Measurements from ENCODE around the gene LKAAEAR1. TPM values are rescaled to one million over a fixed set of nuclear protein-coding genes. Genes with fewer than 3 reads are reported as not detected.

The LKAAEAR1 gene
- total RNA-seq, 2 donors from 2014 or later: not detected

- Histone ChIP-seq H3K4me1 (ENCODE audit: control insufficient read depth, insufficient read depth, low read length) (peaks cover 14% of the 10 kb centered on the region), H3K9me3 (ENCODE audit: control insufficient read depth, low read length) (no peaks in the 10 kb centered on the region), H3K4me3 (ENCODE audit: low read length) (no peak overlapping the region), H3K27me3 (ENCODE audit: control insufficient read depth, insufficient read depth, low read length, poor library complexity, severe bottlenecking) (peaks cover 26% of the 10 kb centered on the region), H3K9ac (ENCODE audit: extremely low read depth, low read length, poor library complexity, severe bottlenecking) (no peak overlapping the region), H3K27ac (ENCODE audit: low read depth, low read length) (no peak overlapping the region), H3K36me3 (ENCODE audit: control insufficient read depth, insufficient read depth, low read length) (no peaks in the 10 kb centered on the region)
- Mint-ChIP-seq H3K4me1 (peaks cover 12% of the 10 kb centered on the region), H3K27me3 (ENCODE audit: insufficient read depth) (peaks cover 55% of the 10 kb centered on the region), H3K27ac (no peak overlapping the region), H3K4me3 (no peak overlapping the region), H3K36me3 (ENCODE audit: low read depth) (no peaks in the 10 kb centered on the region), H3K9me3 (no peaks in the 10 kb centered on the region)
- DNase-seq: no peak
- WGBS, 2 experiments (ENCODE audit: insufficient coverage in 1 of 2, insufficient read length in 1 of 2): 92 to 94% methylated on average over 5 to 8 of the region's 8 CpGs
- TF ChIP-seq, protein P1, sequence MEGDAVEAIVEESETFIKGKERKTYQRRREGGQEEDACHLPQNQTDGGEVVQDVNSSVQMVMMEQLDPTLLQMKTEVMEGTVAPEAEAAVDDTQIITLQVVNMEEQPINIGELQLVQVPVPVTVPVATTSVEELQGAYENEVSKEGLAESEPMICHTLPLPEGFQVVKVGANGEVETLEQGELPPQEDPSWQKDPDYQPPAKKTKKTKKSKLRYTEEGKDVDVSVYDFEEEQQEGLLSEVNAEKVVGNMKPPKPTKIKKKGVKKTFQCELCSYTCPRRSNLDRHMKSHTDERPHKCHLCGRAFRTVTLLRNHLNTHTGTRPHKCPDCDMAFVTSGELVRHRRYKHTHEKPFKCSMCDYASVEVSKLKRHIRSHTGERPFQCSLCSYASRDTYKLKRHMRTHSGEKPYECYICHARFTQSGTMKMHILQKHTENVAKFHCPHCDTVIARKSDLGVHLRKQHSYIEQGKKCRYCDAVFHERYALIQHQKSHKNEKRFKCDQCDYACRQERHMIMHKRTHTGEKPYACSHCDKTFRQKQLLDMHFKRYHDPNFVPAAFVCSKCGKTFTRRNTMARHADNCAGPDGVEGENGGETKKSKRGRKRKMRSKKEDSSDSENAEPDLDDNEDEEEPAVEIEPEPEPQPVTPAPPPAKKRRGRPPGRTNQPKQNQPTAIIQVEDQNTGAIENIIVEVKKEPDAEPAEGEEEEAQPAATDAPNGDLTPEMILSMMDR (conservative IDR thresholded peaks at IDR 0.05): no peak
Measured at GRCh38 chr20:64047046-64047389, 37.2 kb downstream of the LKAAEAR1 start.

DNA sequence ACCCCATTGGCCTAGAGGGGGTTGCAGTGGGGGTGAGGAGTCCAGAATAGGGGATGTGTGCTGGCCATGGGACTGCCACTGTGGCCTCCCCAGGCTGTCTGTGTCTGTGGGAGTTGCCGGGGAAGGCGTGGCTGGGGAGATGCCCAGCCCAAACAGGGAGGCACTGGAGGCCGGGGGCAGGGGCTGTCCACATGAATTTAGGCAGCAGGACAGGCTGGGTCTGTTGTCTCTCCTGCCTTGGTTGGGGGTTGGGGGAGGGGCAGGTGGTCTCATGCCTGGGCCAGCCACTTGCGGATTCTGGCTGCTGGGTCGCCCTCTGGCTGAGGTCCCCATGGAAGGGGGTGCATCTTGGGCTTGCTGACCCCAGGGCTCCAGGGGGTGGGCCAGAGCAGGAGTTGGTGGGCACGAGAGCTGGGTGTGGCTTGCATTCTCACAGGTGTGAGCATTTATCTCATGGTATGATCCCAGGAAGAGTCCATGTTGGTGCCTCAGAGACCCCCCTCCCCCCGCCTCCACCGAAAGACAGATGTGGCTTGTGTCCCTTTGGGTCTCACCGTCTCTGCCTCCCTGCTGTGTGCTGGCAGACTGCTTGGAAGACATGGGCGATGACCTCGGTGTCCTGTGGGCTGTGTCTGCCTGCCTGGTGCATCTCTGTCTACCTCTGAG, 38.7 kb downstream of the LKAAEAR1 start:
- Mint-ChIP-seq H3K4me3 (no peak overlapping the region), H3K9me3 (no peaks in the 10 kb centered on the region), H3K4me1 (peaks cover 12% of the 10 kb centered on the region), H3K27me3 (ENCODE audit: insufficient read depth) (peaks cover 54% of the 10 kb centered on the region), H3K36me3 (ENCODE audit: low read depth) (no peaks in the 10 kb centered on the region), H3K27ac (no peak overlapping the region)
- no peak overlapping the region for H3K4me3 ChIP-seq (ENCODE audit: low read length)
- H3K4me1 ChIP-seq (ENCODE audit: control insufficient read depth, insufficient read depth, low read length): peaks cover 16% of the 10 kb centered on the region
- peaks cover 41% of the 10 kb centered on the region for H3K27me3 ChIP-seq (ENCODE audit: control insufficient read depth, insufficient read depth, low read length, poor library complexity, severe bottlenecking)
- TF ChIP-seq, protein P1 (conservative IDR thresholded peaks at IDR 0.05): no peak
- DNase-seq: peak; percentile 72
- no peaks in the 10 kb centered on the region for H3K36me3 ChIP-seq (ENCODE audit: control insufficient read depth, insufficient read depth, low read length)
- H3K27ac ChIP-seq (ENCODE audit: low read depth, low read length): no peak overlapping the region
- 74 to 85% methylated on average over 5 to 11 of the region's 11 CpGs for WGBS, 2 experiments (ENCODE audit: insufficient coverage in 1 of 2, insufficient read length in 1 of 2)
- no peak overlapping the region for H3K9ac ChIP-seq (ENCODE audit: extremely low read depth, low read length, poor library complexity, severe bottlenecking)
- H3K9me3 ChIP-seq (ENCODE audit: control insufficient read depth, low read length): no peaks in the 10 kb centered on the region

GRCh38 chr20:64044484-64045247, 39.5 kb downstream of the LKAAEAR1 start:
- WGBS, 2 experiments (ENCODE audit: insufficient coverage in 1 of 2, insufficient read length in 1 of 2): 86 to 88% methylated on average over 9 to 14 of the region's 14 CpGs
- Histone ChIP-seq H3K36me3 (ENCODE audit: control insufficient read depth, insufficient read depth, low read length) (no peaks in the 10 kb centered on the region), H3K9ac (ENCODE audit: extremely low read depth, low read length, poor library complexity, severe bottlenecking) (no peak overlapping the region), H3K27ac (ENCODE audit: low read depth, low read length) (no peak overlapping the region), H3K4me1 (ENCODE audit: control insufficient read depth, insufficient read depth, low read length) (peaks cover 13% of the 10 kb centered on the region), H3K4me3 (ENCODE audit: low read length) (no peak overlapping the region), H3K27me3 (ENCODE audit: control insufficient read depth, insufficient read depth, low read length, poor library complexity, severe bottlenecking) (peaks cover 50% of the 10 kb centered on the region), H3K9me3 (ENCODE audit: control insufficient read depth, low read length) (no peaks in the 10 kb centered on the region)
- peaks cover 12% of the 10 kb centered on the region for H3K4me1 Mint-ChIP-seq
- TF ChIP-seq, protein P1 (conservative IDR thresholded peaks at IDR 0.05): no peak
- peaks cover 57% of the 10 kb centered on the region for H3K27me3 Mint-ChIP-seq (ENCODE audit: insufficient read depth)
- no peaks in the 10 kb centered on the region for H3K36me3 Mint-ChIP-seq (ENCODE audit: low read depth)
- no peak overlapping the region for H3K4me3 Mint-ChIP-seq
- no peaks in the 10 kb centered on the region for H3K9me3 Mint-ChIP-seq
- H3K27ac Mint-ChIP-seq: no peak overlapping the region
- peak; percentile 62 for DNase-seq
